ENCODE data around the gene CMSS1. TPM values are rescaled to one million over a fixed set of nuclear protein-coding genes. Genes with fewer than 3 reads are reported as not detected.

The CMSS1 gene
- total RNA-seq, result 31.9 and 34.3 TPM in 2 replicates

DNA sequence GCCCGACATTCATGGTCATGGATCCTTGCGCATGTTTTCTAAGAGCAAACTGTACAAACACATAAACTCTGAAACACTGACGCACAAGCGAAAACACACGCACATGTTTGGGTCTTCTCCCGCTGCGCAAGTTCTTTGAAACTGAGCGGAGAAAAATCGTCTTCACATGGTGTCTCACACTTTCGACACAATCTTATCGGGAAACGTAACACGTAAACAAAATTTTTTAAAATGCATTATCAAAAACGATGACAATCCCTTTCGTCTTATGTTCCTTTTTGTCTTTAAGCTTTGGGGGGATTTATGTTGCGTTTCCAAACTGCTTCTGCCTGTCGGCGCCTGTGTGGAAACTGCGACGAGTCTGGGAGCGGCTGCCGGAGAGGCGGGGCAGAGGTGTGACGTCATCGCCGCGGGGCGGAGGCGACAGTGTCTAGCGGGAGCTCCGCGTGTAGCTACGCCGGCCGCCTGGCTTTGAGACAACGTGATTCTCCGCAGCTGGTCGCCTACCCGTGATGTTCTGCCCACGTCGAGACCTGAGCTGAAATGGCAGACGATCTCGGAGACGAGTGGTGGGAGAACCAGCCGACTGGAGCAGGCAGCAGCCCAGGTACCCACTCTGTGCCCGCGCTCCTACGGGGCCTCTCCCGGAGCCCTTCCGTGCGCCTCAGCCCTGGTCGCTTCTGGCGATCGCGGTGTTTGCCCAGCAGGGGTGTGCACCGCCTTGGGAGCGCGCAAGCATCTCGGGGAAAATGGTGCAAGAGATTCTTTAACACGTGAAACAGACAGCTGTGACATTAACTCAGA is at the start of gene CMSS1:
Gene CMSS1, plus strand, starts transcription at position 426 of the 804 bp plus-strand sequence.

DNA sequence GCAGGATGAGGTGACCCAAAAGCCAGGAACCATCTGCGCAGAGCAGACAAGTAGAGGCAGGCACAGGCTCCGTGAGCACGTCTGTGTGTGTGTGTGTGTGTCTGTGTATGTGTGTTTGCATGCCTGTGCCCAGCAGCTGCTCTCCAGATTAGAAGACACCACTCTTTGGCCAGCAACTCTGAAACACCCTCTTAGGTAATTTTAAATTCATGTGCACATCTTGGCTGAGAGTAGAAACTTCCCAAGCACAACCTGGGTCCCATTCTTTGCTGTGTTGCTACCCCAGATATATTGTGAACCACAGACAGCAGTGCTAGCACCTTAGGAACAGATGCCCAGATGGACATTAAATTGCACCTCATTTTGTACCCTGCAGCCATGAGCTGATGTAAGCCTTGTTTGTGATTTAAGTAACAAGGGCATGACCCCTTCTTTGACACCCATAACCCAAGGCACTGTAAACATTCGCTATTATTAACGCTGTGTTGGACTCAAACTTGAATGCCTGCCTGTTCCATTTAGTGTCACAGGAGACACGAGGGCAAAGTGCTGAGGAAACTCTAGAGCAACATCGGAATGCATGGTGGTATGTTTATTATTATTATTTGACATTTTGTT is 296.9 kb downstream of the CMSS1 start, which contains the start of gene FILIP1L:
Gene FILIP1L, minus strand, starts transcription at position 89 of the 618 bp plus-strand sequence.

Other genes with a start within 250 kb of the CMSS1 start
- gene COL8A1, start 179.3 kb upstream of the CMSS1 start, total RNA-seq, result 5.6 and 6.8 TPM in 2 replicates